ENCODE measurements around the gene EEF1AKMT1. TPM values are rescaled to one million over a fixed set of nuclear protein-coding genes. Genes with fewer than 3 reads are reported as not detected.

The EEF1AKMT1 gene
- total RNA-seq, 2 experiments from 2014 or later, result 18.7 to 19.6 TPM

GRCh38 chr13:20721454-20722357 lies 52.1 kb downstream of the EEF1AKMT1 start:
- Mint-ChIP-seq H3K4me3 (peak overlapping the region; percentile 61), H3K36me3 (ENCODE audit: low read depth) (no peaks in the 10 kb centered on the region)

GRCh38 chr13:20721058-20721453 lies 52.7 kb downstream of the EEF1AKMT1 start:
- H3K27ac Mint-ChIP-seq, result no peak overlapping the region
- no peak for DNase-seq
- intact Hi-C loops (cut with micrococcal nuclease), result no loop called here
- POLR2A ChIA-PET, result no interaction called here
- peaks cover 20% of the 10 kb centered on the region for H3K27me3 Mint-ChIP-seq
- TF ChIP-seq CTCF (IDR thresholded peaks at IDR 0.05), result no peak
- no peak for ATAC-seq
- CTCF ChIA-PET, result interaction anchor here (1.3 to 1.5 kb wide), 2 partner anchors 10 to 19 kb away, joined by 5 to 8 read pairs; no protein-coding TSS in a partner anchor
- no peaks in the 10 kb centered on the region for H3K36me3 Mint-ChIP-seq (ENCODE audit: low read depth)
- peaks cover 6% of the 10 kb centered on the region for H3K4me1 Mint-ChIP-seq (ENCODE audit: low read depth)
- peak overlapping the region; percentile 61 for H3K4me3 Mint-ChIP-seq
- H3K9me3 Mint-ChIP-seq, result no peaks in the 10 kb centered on the region

More at GRCh38 chr13:20721454-20722357, 52.1 kb downstream of the EEF1AKMT1 start:
- Mint-ChIP-seq H3K9me3 (no peaks in the 10 kb centered on the region), H3K27ac (no peak overlapping the region), H3K4me1 (ENCODE audit: low read depth) (peaks cover 6% of the 10 kb centered on the region), H3K27me3 (peaks cover 20% of the 10 kb centered on the region)
- ATAC-seq, result peak; percentile 75
- ChIA-PET POLR2A (interaction anchor here (0.6 to 1.1 kb wide), 2 partner anchors 19 to 107 kb away, joined by 3 to 4 read pairs; partner anchors contain the start of gene IL17D), CTCF (interaction anchor here (0.7 to 3.4 kb wide), 6 partner anchors 8 to 107 kb away, joined by 3 to 15 read pairs (median 4); no protein-coding TSS in a partner anchor)
- DNase-seq, result peak; percentile 66
- TF ChIP-seq CTCF (IDR thresholded peaks at IDR 0.05), result no peak
- intact Hi-C loops (cut with micrococcal nuclease), result no loop called here

GRCh38 chr13:20720499-20720898 lies 53.3 kb downstream of the EEF1AKMT1 start:
- peaks cover 20% of the 10 kb centered on the region for H3K27me3 Mint-ChIP-seq
- intact Hi-C loops (cut with micrococcal nuclease), result no loop called here
- H3K4me1 Mint-ChIP-seq (ENCODE audit: low read depth), result peaks cover 6% of the 10 kb centered on the region
- POLR2A ChIA-PET, result no interaction called here
- H3K36me3 Mint-ChIP-seq (ENCODE audit: low read depth), result no peaks in the 10 kb centered on the region
- ATAC-seq (no peak), DNase-seq (no peak)
- CTCF ChIA-PET, result no interaction called here
- H3K9me3 Mint-ChIP-seq, result no peaks in the 10 kb centered on the region
- no peak for TF ChIP-seq CTCF (IDR thresholded peaks at IDR 0.05)
- no peak overlapping the region for H3K27ac Mint-ChIP-seq
- no peak overlapping the region for H3K4me3 Mint-ChIP-seq

GRCh38 chr13:20719783-20720182 lies 54.0 kb downstream of the EEF1AKMT1 start:
- intact Hi-C loops (cut with micrococcal nuclease), result no loop called here

More at GRCh38 chr13:20719783-20720182, 54.0 kb downstream of the EEF1AKMT1 start:
- ATAC-seq (no peak), DNase-seq (no peak)
- Mint-ChIP-seq H3K27me3 (peaks cover 20% of the 10 kb centered on the region), H3K4me3 (no peak overlapping the region), H3K36me3 (ENCODE audit: low read depth) (no peaks in the 10 kb centered on the region), H3K9me3 (no peaks in the 10 kb centered on the region), H3K27ac (no peak overlapping the region), H3K4me1 (ENCODE audit: low read depth) (peaks cover 6% of the 10 kb centered on the region)
- CTCF ChIA-PET, result no interaction called here
- POLR2A ChIA-PET, result no interaction called here
- no peak for TF ChIP-seq CTCF (IDR thresholded peaks at IDR 0.05)

Data from activated CD8-positive, alpha-beta T cell treated with anti-CD3 and anti-CD28 coated beads for 36 hours (primary cell).